GM12892 (cell line): Measurements from ENCODE around the gene GOLGA8O.
"Not testable (repeated sequence)": the region's sequence is repeated elsewhere in the genome, so short reads cannot be mapped to it uniquely, and the experiment has no call there.

Experiments used
- POLR2A ChIP-seq: IDR thresholded peaks from 2 replicates; pipeline ENCODE4 v1.6.1; 2011; ENCODE audit warnings: low read depth, low read length, control low read depth
- TAF1 ChIP-seq: IDR thresholded peaks from 2 replicates; pipeline ENCODE4 v1.6.1; 2011; ENCODE audit warnings: low read depth, mild to moderate bottlenecking, control low read depth, low read length, borderline replicate concordance

DNA sequence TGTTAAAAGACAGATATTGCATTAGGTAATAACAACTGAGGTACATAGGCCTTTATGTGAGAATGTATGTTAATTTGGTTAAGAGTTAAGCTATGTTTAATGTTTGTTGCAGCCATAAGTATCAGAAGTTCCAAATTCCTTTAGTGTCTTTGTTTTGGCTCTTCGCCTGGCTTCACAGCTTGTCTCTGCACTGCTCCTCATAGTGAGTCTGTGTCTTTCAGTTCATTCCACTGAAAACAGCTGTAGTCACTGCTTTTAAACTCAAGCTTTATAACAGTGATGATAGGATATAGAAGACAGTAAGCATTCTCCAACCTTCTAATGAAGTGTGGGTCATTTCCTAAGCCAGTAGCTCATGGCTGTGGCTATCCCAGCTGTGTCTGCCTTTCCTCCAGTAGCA lies 47.5 kb upstream of the GOLGA8O start:
- TF ChIP-seq POLR2A, TAF1: not testable (repeated sequence)
